PC-9 (cell line): ENCODE data around the gene UBALD2. TPM values are rescaled to one million over a fixed set of nuclear protein-coding genes. Genes with fewer than 3 reads are reported as not detected.

Source experiments
- BruUV-seq: library from RNA; stranded (reverse); fragments of 400-500 nt; replicated peaks from 2 replicates; lab custom pipeline; 2021; lab: Mats Ljungman, UMichigan
- CTCF ChIA-PET: fragments of 300-600 bp; sonication (Branson Sonifier 250); formaldehyde crosslinking; loops from one replicate; lab custom pipeline; 2022; ENCODE audit warnings: antibody characterized with exemption; lab: Charles Lee
- POLR2A ChIA-PET: fragments of 300-600 bp; sonication (Branson Sonifier 250); formaldehyde crosslinking; loops from one replicate; lab custom pipeline; 2022; ENCODE audit warnings: antibody characterized with exemption; ENCODE audit not compliant: unreplicated experiment; lab: Charles Lee
- DNase-seq, 2 experiments: peaks; one replicate each; pipeline versions ENCODE4 v3.0.0 to v3.0.0-alpha.2; 2015 to 2022; ENCODE audit warnings: mixed read lengths in 1 of 2
- H2AFZ ChIP-seq: fragments of 200-600 bp; sonication (generic); 2 replicates; pipeline ENCODE4 v1.8.1; 2017; ENCODE audit warnings: antibody characterized with exemption
- H3F3A ChIP-seq: fragments of 200-600 bp; sonication (generic); 2 replicates; pipeline ENCODE4 v1.8.1; 2017; ENCODE audit warnings: antibody characterized with exemption, mild to moderate bottlenecking, low read depth; ENCODE audit not compliant: insufficient read depth
- H3K27ac ChIP-seq: fragments of 200-600 bp; sonication (generic); 2 replicates; pipeline ENCODE4 v1.6.1; 2016; ENCODE audit warnings: mixed run types
- H3K27me3 ChIP-seq: fragments of 200-600 bp; sonication (generic); 2 replicates; pipeline ENCODE4 v1.6.1; 2016; ENCODE audit warnings: low read depth, mixed run types; ENCODE audit not compliant: insufficient read depth
- H3K36me3 ChIP-seq: fragments of 200-600 bp; sonication (generic); 2 replicates; pipeline ENCODE4 v1.6.1; 2016; ENCODE audit warnings: low read depth, mixed run types
- H3K4me1 ChIP-seq: fragments of 200-600 bp; sonication (generic); replicated peaks from 2 replicates; pipeline ENCODE4 v1.6.1; 2016; ENCODE audit warnings: mixed run types; ENCODE audit not compliant: insufficient read depth
- H3K4me2 ChIP-seq: fragments of 200-600 bp; sonication (generic); 2 replicates; pipeline ENCODE4 v1.6.1; 2017; ENCODE audit warnings: mixed run types
- H3K4me3 ChIP-seq: fragments of 200-600 bp; sonication (generic); 2 replicates; pipeline ENCODE4 v1.6.1; 2016; ENCODE audit warnings: mixed run types
- H3K79me2 ChIP-seq: fragments of 200-600 bp; sonication (generic); 2 replicates; pipeline ENCODE4 v1.6.1; 2017; ENCODE audit warnings: low read depth, mixed run types
- H3K9me2 ChIP-seq: fragments of 200-600 bp; sonication (generic); 2 replicates; pipeline ENCODE4 v1.8.1; 2017; ENCODE audit warnings: mild to moderate bottlenecking; ENCODE audit not compliant: insufficient read depth
- H3K9me3 ChIP-seq: fragments of 200-600 bp; sonication (generic); 2 replicates; pipeline ENCODE4 v1.8.1; 2016; ENCODE audit warnings: low read depth; ENCODE audit not compliant: insufficient read depth
- H4K20me1 ChIP-seq: fragments of 200-600 bp; sonication (generic); 2 replicates; pipeline ENCODE4 v1.8.1; 2017; ENCODE audit not compliant: insufficient read depth
- EZH2 ChIP-seq: fragments of 200-600 bp; sonication (generic); IDR thresholded peaks from 2 replicates; pipeline ENCODE4 v1.8.0; 2017; ENCODE audit warnings: antibody characterized with exemption, low read depth
- intact Hi-C: fragments of 100-400 bp; cut with micrococcal nuclease; formaldehyde crosslinking; loops from one replicate; pipeline ENCODE4 v1.10.0; 2022; ENCODE audit not compliant: unreplicated experiment
- total RNA-seq: library from RNA; stranded (reverse); gene quantifications from 2 replicates; pipeline ENCODE4 v1.2.3, GENCODE V29; 2021
- TF ChIP-seq, protein P1 (sequence below): fragments of 200-600 bp; sonication (generic); conservative IDR thresholded peaks from 2 replicates; pipeline ENCODE4 v1.6.1; 2017; ENCODE audit warnings: mixed run types, antibody characterized with exemption, mild to moderate bottlenecking, moderate library complexity

The UBALD2 gene
- total RNA-seq, 1 experiment from 2014 or later: 134 TPM

DNA sequence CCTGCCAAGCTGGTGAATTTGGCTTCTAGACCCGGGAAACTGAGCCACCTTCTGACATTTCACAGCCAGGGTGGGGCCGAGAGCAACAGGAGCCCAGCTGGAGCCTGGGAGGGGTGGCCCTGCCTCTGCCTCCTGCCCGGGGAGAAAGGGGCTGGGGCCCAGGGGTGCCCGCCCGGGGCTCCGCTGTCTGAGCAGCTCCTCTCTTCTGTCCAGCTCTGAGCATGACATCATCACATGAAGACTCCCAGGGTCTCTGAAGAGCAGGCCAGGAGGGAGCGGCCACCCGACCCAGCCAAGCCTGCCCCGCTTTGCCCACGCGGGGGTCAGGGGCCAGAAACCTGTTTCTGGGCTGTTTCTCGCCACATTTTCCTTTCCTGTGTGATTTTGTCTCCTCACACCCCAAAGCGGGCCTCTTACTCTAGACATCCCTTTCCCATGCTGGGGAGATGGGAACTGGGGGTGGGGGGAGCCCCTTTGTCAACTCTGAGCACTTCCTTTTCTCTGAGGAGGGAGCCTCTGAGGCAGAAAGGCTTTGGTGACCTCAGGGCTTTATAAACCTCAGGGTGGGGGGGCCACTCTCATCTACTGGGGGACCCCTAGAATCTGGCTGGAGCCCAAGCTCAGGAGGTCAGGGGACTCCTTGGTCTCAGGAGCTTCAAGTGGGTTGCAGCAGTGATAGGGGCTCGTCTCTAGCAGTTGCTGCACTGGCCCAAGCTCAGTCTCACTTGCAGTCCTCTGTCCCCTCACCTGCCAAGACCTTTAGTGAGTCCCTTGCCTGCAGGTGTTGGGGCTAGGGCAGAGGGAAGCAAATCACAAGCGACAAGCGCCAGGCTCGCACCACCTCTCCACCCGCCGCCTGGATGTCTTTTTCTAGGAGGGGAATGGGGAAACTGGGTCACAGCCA is 7.6 kb downstream of the UBALD2 start:
- CTCF ChIA-PET: no interaction called here
- H3K4me2 ChIP-seq: no peak overlapping the region
- H3F3A ChIP-seq: peaks cover 13% of the 10 kb centered on the region
- no TSS peak for BruUV-seq
- POLR2A ChIA-PET: no interaction called here
- H3K9me2 ChIP-seq: no peaks in the 10 kb centered on the region
- intact Hi-C loops: loop anchor here (10.0 kb wide), 2 partner anchors 368 to 498 kb away; partner anchors contain the start of gene MRPL38
- H3K9me3 ChIP-seq: no peaks in the 10 kb centered on the region
- no peaks in the 10 kb centered on the region for H3K27me3 ChIP-seq
- no peaks in the 10 kb centered on the region for H3K36me3 ChIP-seq
- no peak for DNase-seq
- TF ChIP-seq EZH2: no peak
- TF ChIP-seq, protein P1, sequence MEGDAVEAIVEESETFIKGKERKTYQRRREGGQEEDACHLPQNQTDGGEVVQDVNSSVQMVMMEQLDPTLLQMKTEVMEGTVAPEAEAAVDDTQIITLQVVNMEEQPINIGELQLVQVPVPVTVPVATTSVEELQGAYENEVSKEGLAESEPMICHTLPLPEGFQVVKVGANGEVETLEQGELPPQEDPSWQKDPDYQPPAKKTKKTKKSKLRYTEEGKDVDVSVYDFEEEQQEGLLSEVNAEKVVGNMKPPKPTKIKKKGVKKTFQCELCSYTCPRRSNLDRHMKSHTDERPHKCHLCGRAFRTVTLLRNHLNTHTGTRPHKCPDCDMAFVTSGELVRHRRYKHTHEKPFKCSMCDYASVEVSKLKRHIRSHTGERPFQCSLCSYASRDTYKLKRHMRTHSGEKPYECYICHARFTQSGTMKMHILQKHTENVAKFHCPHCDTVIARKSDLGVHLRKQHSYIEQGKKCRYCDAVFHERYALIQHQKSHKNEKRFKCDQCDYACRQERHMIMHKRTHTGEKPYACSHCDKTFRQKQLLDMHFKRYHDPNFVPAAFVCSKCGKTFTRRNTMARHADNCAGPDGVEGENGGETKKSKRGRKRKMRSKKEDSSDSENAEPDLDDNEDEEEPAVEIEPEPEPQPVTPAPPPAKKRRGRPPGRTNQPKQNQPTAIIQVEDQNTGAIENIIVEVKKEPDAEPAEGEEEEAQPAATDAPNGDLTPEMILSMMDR: no peak
- H2AFZ ChIP-seq: no peak overlapping the region
- H3K4me1 ChIP-seq: peaks cover 22% of the 10 kb centered on the region
- peaks cover 5% of the 10 kb centered on the region; the same call in 1 of the 2 replicates for H4K20me1 ChIP-seq
- no peak overlapping the region for H3K27ac ChIP-seq
- no peak overlapping the region for H3K4me3 ChIP-seq
- H3K79me2 ChIP-seq: peaks cover 20% of the 10 kb centered on the region

DNA sequence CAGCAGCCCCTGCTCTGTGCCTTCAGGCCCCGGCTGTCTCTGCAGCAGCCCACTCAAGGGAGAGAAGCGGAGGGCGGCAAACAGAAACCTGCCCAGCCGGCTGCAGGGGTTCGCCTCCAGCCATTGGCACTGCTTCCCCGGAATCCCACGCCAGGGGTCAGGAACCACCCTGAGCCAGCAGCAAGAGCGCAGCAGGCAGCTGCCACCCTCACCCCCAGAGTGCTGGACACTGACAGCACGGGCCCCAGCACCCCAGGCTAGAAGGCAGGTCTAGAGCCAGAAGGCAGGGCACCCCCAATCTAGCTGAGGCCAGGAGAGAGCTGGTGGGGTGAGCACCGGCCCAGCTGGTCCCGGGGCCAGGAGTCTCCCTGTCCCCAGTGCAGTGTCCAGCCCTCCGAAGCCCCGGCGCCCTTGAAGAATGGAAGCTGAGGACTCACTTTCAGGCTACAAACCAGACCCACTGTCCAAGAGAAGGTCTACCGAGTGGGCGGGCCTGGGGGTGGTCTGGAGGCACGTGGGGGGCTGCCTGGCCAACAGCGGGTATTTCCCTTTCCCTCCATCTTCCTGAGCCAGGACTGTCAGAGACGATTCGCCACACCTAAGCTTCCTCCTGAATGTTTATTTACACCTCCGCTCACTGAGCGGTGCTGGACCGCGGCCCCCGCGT is 8.4 kb downstream of the UBALD2 start:
- CTCF ChIA-PET: interaction anchor here (0.6 kb wide), 1 partner anchor 92 kb away, joined by 3 read pairs; no protein-coding TSS in a partner anchor
- no peak for TF ChIP-seq EZH2
- TF ChIP-seq, protein P1: no peak
- no peaks in the 10 kb centered on the region for H3K9me2 ChIP-seq
- H3K36me3 ChIP-seq: no peaks in the 10 kb centered on the region
- H3K27me3 ChIP-seq: no peaks in the 10 kb centered on the region
- H3K4me2 ChIP-seq: no peak overlapping the region
- POLR2A ChIA-PET: no interaction called here
- H3F3A ChIP-seq: peaks cover 13% of the 10 kb centered on the region
- no peak overlapping the region for H3K4me3 ChIP-seq
- DNase-seq: no peak
- peaks cover 12% of the 10 kb centered on the region; the same call in 1 of the 2 replicates for H3K79me2 ChIP-seq
- peaks cover 5% of the 10 kb centered on the region; the same call in 1 of the 2 replicates for H4K20me1 ChIP-seq
- H3K9me3 ChIP-seq: no peaks in the 10 kb centered on the region
- H3K4me1 ChIP-seq: peaks cover 15% of the 10 kb centered on the region
- intact Hi-C loops: loop anchor here (10.0 kb wide), 2 partner anchors 369 to 499 kb away; partner anchors contain the start of gene MRPL38
- H2AFZ ChIP-seq: no peak overlapping the region
- BruUV-seq: no TSS peak
- no peak overlapping the region for H3K27ac ChIP-seq
